ENCODE results near the gene GHRHR. TPM values are rescaled to one million over a fixed set of nuclear protein-coding genes. Genes with fewer than 3 reads are reported as not detected.

The GHRHR gene
- polyA plus RNA-seq, 3 donors = not detected

- peaks cover 0 to 7% (median 3%) of the 10 kb centered on the region in 3 donors for H3K27me3 Mint-ChIP-seq (ENCODE audit: low read depth in 3 of 3)
- Histone ChIP-seq H3K4me2 (replicated peaks; ENCODE audit: extremely low read depth, low read length, poor library complexity, severe bottlenecking) (no peak overlapping the region), H4K20me1 (ENCODE audit: insufficient read depth, low read length) (no peaks in the 10 kb centered on the region), H3K27ac (ENCODE audit: low read depth in 1 of 2, low read length in 2 of 2) (no peak overlapping the region), H3K36me3 (replicated peaks in 1 of 2; ENCODE audit: control insufficient read depth in 1 of 2, insufficient read depth in 2 of 2, low read length in 2 of 2) (no peaks in the 10 kb centered on the region), H3K9me3 (replicated peaks in 1 of 2; ENCODE audit: control insufficient read depth in 1 of 2, insufficient read depth in 1 of 2, low read length in 2 of 2) (peaks cover 1 to 9% of the 10 kb centered on the region in 2 donors), H3K79me2 (ENCODE audit: insufficient read depth, low read length) (no peaks in the 10 kb centered on the region), H3K9ac (ENCODE audit: insufficient read depth, low read length, poor library complexity, severe bottlenecking) (no peak overlapping the region), H3K27me3 (ENCODE audit: control insufficient read depth in 2 of 2, insufficient read depth in 2 of 2, low read length in 2 of 2) (no peaks in the 10 kb centered on the region), H3K4me3 (replicated peaks in 1 of 3; ENCODE audit: low read depth in 2 of 3, low read length in 3 of 3) (no peak overlapping the region), H3K4me1 (ENCODE audit: control insufficient read depth in 1 of 2, insufficient read depth in 2 of 2, low read length in 2 of 2) (no peaks in the 10 kb centered on the region), H2AFZ (ENCODE audit: insufficient read depth, low read depth, low read length, poor library complexity, severe bottlenecking) (no peak overlapping the region)
- no peak overlapping the region for H3K4me3 Mint-ChIP-seq
- DNase-seq = no peak
- H3K27ac Mint-ChIP-seq = no peak overlapping the region
- intact Hi-C loops (cut with micrococcal nuclease) = no loop called here
- H3K4me1 Mint-ChIP-seq = no peaks in the 10 kb centered on the region
- no peaks in the 10 kb centered on the region for H3K36me3 Mint-ChIP-seq
- peaks cover 0 to 21% (median 13%) of the 10 kb centered on the region in 7 donors for H3K9me3 Mint-ChIP-seq
- TF ChIP-seq CTCF (IDR thresholded peaks at IDR 0.05) = no peak
These were observed 13.6 kb upstream of the GHRHR start for GRCh38 chr7:30950197-30950596.

- intact Hi-C loops (cut with micrococcal nuclease) = no loop called here
- no peak overlapping the region for H3K27ac ChIP-seq (ENCODE audit: low read depth in 1 of 2, low read length in 2 of 2)
- no CpG with 5 or more reads among the region's 4 CpGs for WGBS (ENCODE audit: insufficient coverage)
These were observed 8.8 kb upstream of the GHRHR start for GRCh38 chr7:30954914-30955313.

More at GRCh38 chr7:30954914-30955313, 8.8 kb upstream of the GHRHR start:
- Mint-ChIP-seq H3K9me3 (peaks cover 0 to 27% (median 17%) of the 10 kb centered on the region in 7 donors), H3K27ac (no peak overlapping the region), H3K36me3 (no peaks in the 10 kb centered on the region), H3K4me1 (no peaks in the 10 kb centered on the region), H3K4me3 (no peak overlapping the region), H3K27me3 (ENCODE audit: low read depth in 3 of 3) (peaks cover 0 to 7% (median 4%) of the 10 kb centered on the region in 3 donors)
- no peak for TF ChIP-seq CTCF (IDR thresholded peaks at IDR 0.05)
- no peaks in the 10 kb centered on the region for H3K79me2 ChIP-seq (ENCODE audit: insufficient read depth, low read length)
- no peaks in the 10 kb centered on the region for H3K27me3 ChIP-seq (ENCODE audit: control insufficient read depth in 2 of 2, insufficient read depth in 2 of 2, low read length in 2 of 2)
- no peak overlapping the region for H3K4me2 ChIP-seq (replicated peaks; ENCODE audit: extremely low read depth, low read length, poor library complexity, severe bottlenecking)
- no peaks in the 10 kb centered on the region for H3K36me3 ChIP-seq (replicated peaks in 1 of 2; ENCODE audit: control insufficient read depth in 1 of 2, insufficient read depth in 2 of 2, low read length in 2 of 2)
- no peaks in the 10 kb centered on the region for H4K20me1 ChIP-seq (ENCODE audit: insufficient read depth, low read length)
- peaks cover 0 to 9% of the 10 kb centered on the region in 2 donors for H3K9me3 ChIP-seq (replicated peaks in 1 of 2; ENCODE audit: control insufficient read depth in 1 of 2, insufficient read depth in 1 of 2, low read length in 2 of 2)
- DNase-seq = no peak
- H2AFZ ChIP-seq (ENCODE audit: insufficient read depth, low read depth, low read length, poor library complexity, severe bottlenecking) = no peak overlapping the region
- no peak overlapping the region for H3K4me3 ChIP-seq (replicated peaks in 1 of 3; ENCODE audit: low read depth in 2 of 3, low read length in 3 of 3)
- H3K4me1 ChIP-seq (ENCODE audit: control insufficient read depth in 1 of 2, insufficient read depth in 2 of 2, low read length in 2 of 2) = no peaks in the 10 kb centered on the region
- no peak overlapping the region for H3K9ac ChIP-seq (ENCODE audit: insufficient read depth, low read length, poor library complexity, severe bottlenecking)

Measured in CD14-positive monocyte (primary cell).